GM21619 (cell line): ENCODE results near the gene DNAJB2.
A peak's percentile ranks its signal among the peaks of the same experiment; 100 is the strongest.
"Not testable (repeated sequence)": the region's sequence is repeated elsewhere in the genome, so short reads cannot be mapped to it uniquely, and the experiment has no call there.

Experiments
- ATAC-seq: cut with Tn5 transposase; IDR thresholded peaks from one replicate; pipeline ENCODE4 v1.9.1; 2021; ENCODE audit not compliant: unreplicated experiment

The DNAJB2 gene

GRCh38 chr2:219284501-219285372 is 5.6 kb downstream of the DNAJB2 start:
- ATAC-seq, result no peak

GRCh38 chr2:219285373-219285735 is 6.2 kb downstream of the DNAJB2 start:
- ATAC-seq, result no peak

GRCh38 chr2:219285894-219286425 is 6.8 kb downstream of the DNAJB2 start:
- ATAC-seq, result no peak

GRCh38 chr2:219286436-219287115 is 7.4 kb downstream of the DNAJB2 start:
- no peak for ATAC-seq

- not testable (repeated sequence) for ATAC-seq
Measured at GRCh38 chr2:219287116-219287440, 7.9 kb downstream of the DNAJB2 start.

- no peak for ATAC-seq
Measured at GRCh38 chr2:219287580-219288265, 8.6 kb downstream of the DNAJB2 start.

GRCh38 chr2:219289195-219289536 is 10.0 kb downstream of the DNAJB2 start:
- ATAC-seq, result no peak

- ATAC-seq, result no peak
Measured at GRCh38 chr2:219289537-219290361, 10.6 kb downstream of the DNAJB2 start.

- no peak for ATAC-seq
Measured at GRCh38 chr2:219290381-219291171, 11.4 kb downstream of the DNAJB2 start.

GRCh38 chr2:219291394-219291793 is 12.2 kb downstream of the DNAJB2 start:
- ATAC-seq, result no peak

- ATAC-seq, result no peak
Measured at GRCh38 chr2:219291910-219292490, 12.8 kb downstream of the DNAJB2 start.

GRCh38 chr2:219292616-219293015 is 13.4 kb downstream of the DNAJB2 start:
- ATAC-seq, result no peak

GRCh38 chr2:219293736-219294231 is 14.6 kb downstream of the DNAJB2 start:
- ATAC-seq, result no peak

- peak; percentile 89 for ATAC-seq
Measured at GRCh38 chr2:219294356-219295351, 15.5 kb downstream of the DNAJB2 start.

GRCh38 chr2:219296142-219296541 is 17.0 kb downstream of the DNAJB2 start:
- no peak for ATAC-seq

GRCh38 chr2:219296631-219297391 is 17.6 kb downstream of the DNAJB2 start:
- ATAC-seq, result no peak

GRCh38 chr2:219297766-219298456 is 18.7 kb downstream of the DNAJB2 start:
- no peak for ATAC-seq
